ENCODE data around the gene CDKL5.

GRCh38 chrX:18652636-18653035 lies 227.2 kb downstream of the CDKL5 start:
- TF ChIP-seq, protein P1, sequence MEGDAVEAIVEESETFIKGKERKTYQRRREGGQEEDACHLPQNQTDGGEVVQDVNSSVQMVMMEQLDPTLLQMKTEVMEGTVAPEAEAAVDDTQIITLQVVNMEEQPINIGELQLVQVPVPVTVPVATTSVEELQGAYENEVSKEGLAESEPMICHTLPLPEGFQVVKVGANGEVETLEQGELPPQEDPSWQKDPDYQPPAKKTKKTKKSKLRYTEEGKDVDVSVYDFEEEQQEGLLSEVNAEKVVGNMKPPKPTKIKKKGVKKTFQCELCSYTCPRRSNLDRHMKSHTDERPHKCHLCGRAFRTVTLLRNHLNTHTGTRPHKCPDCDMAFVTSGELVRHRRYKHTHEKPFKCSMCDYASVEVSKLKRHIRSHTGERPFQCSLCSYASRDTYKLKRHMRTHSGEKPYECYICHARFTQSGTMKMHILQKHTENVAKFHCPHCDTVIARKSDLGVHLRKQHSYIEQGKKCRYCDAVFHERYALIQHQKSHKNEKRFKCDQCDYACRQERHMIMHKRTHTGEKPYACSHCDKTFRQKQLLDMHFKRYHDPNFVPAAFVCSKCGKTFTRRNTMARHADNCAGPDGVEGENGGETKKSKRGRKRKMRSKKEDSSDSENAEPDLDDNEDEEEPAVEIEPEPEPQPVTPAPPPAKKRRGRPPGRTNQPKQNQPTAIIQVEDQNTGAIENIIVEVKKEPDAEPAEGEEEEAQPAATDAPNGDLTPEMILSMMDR (IDR thresholded peaks at IDR 0.05; ENCODE audit: insufficient read depth, low read depth, low read length) = no peak
- TF ChIP-seq EZH2 (IDR thresholded peaks at IDR 0.05; ENCODE audit: insufficient read depth, low read length) = no peak
